ENCODE data around the gene GRIN3B.

Gene GRIN3B

GRCh38 chr19:991174-991931, 8.9 kb upstream of the GRIN3B start:
- no peak for DNase-seq (ENCODE audit: low spot score)

- no peak for DNase-seq (ENCODE audit: low spot score)
Observed at GRCh38 chr19:991932-992669, 8.1 kb upstream of the GRIN3B start.

DNA sequence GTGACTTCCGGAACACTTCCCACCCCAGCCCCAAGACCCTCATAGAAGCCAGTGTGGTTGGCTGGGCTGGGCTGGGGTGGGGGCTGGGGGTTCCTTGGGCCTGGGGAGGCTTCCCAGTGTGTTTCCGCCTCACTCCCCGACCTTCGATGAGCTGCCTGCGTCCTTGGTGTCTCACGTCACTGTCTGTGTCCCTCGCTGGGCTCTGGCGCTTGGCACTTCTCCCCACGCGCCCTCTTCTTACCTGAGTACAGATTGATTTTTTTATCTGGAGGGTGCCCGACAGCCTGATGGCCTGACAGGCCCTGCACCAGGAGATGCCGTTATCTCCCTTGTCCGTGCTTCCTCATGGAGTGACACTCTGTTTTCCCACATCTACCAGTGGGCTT, 7.6 kb upstream of the GRIN3B start:
- DNase-seq (ENCODE audit: low spot score), result no peak

GRCh38 chr19:993361-993830, 6.8 kb upstream of the GRIN3B start:
- DNase-seq (ENCODE audit: low spot score), result no peak

DNA sequence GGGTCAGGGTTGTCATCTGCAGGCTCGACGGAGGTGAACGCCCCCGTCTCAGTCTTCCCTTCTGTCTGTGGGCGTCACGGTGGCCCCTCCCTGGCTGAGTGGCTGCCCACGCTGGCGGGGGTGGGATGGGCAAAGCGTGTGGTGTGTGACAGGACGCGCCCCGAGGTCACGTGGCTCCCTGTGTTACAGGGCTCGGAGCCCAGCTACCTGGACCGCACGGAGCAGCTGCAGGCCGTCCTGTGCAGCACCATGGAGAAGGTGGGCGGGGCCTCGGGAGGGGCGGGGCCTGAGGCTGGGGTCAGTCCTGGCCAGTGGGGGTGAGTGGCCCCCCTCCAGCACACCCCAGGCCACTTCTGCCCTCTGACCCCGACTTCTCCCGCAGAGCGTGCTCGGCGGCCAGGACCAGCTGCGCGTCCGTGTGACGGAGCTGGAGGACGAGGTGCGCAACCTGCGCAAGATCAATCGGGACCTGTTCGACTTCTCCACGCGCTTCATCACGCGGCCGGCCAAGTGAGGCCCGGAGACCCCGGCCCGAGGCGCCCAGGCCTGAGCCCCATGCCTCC, 6.3 kb upstream of the GRIN3B start:
- no peak for DNase-seq (ENCODE audit: low spot score)

DNA sequence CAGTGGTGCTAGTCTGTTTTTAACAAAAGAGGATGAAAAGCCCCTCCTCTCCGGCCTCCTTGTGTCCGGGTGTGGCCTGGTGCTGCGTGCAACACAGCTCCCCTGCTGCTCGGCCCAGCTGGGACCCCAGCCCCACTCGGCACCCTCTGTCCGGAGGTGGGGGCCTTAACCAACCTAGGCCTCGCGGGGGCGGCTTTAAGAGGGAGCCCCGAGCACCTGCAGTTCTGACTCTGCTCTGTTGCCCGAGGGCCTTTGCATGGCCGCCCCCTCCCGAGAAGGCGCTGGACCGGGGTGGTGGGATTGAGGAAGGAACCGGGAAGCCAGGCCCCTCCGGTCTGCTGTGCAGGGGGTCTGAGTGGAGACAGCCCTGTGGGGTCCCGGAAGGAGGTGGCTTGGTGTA, 5.7 kb upstream of the GRIN3B start:
- no peak for DNase-seq (ENCODE audit: low spot score)

- DNase-seq (ENCODE audit: low spot score), result no peak
Observed at GRCh38 chr19:995051-995827, 5.0 kb upstream of the GRIN3B start.

GRCh38 chr19:996051-996838, 4.0 kb upstream of the GRIN3B start:
- DNase-seq (ENCODE audit: low spot score), result no peak

DNA sequence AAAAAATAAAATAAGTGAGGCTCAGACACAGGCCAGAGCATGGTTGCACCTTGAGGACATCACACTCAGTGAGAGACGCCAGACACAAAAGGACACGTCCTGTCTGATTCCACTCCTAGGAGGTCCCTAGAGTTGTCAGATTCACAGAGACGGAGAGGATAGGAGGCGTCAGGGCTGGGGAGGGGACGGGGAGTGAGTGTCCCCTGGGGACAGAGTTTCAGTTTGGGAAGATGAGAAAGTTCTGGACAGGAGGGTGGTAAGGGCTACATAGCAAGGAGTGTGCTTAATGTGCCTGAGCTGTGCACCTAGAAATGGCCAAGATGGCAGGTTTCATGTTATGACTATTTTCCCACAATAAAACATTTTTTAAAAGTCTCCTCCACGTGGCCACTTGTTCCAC, 2.2 kb upstream of the GRIN3B start:
- DNase-seq (ENCODE audit: low spot score), result no peak

GRCh38 chr19:999379-999719, 870 bp upstream of the GRIN3B start:
- no peak for DNase-seq (ENCODE audit: low spot score)

GRCh38 chr19:1000591-1001537, 645 bp downstream of the GRIN3B start:
- DNase-seq (ENCODE audit: low spot score), result no peak

DNA sequence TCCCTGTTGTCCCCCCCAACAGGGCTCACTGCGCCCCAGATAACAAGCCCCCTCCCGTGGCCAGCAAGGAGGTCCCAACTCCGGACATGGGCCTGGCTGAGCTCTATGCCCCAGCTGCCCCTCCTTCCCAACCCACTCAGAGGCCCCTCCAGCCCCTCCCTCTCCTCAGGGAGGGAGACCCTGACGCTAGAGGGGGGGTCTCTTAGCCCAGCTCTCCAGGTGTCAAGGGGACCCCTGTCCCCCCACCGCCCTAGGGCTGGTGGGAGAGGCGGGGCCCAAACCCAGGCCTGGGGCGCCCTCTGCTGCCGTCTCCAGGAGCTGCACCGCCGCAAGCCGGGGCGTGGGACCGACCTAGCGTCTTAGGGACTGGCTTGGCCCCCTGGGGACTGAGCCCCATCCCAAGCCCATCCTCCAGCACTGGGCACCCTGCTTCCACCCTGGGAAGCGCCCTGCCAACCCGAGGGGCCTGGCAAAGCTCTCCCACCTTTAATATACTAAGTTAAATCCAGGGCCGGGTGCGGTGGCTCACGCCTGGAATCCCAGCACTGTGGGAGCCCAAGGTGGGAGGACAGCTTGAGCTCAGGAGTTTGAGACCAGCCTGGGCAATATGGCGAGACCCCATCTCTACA, 1.4 kb downstream of the GRIN3B start:
- no peak for DNase-seq (ENCODE audit: low spot score)

- no peak for DNase-seq (ENCODE audit: low spot score)
Observed at GRCh38 chr19:1002600-1002999, 2.4 kb downstream of the GRIN3B start.

GRCh38 chr19:1003283-1003682, 3.1 kb downstream of the GRIN3B start:
- DNase-seq (ENCODE audit: low spot score), result no peak

- DNase-seq (ENCODE audit: low spot score), result no peak
Observed at GRCh38 chr19:1004204-1004802, 4.1 kb downstream of the GRIN3B start.

GRCh38 chr19:1004803-1005664, 4.8 kb downstream of the GRIN3B start:
- DNase-seq (ENCODE audit: low spot score), result no peak

- no peak for DNase-seq (ENCODE audit: low spot score)
Observed at GRCh38 chr19:1006711-1007398, 6.6 kb downstream of the GRIN3B start.

Data from left forelimb (tissue), 1 donor.